ENCODE measurements around the gene PRM1. TPM values are rescaled to one million over a fixed set of nuclear protein-coding genes. Genes with fewer than 3 reads are reported as not detected.
A peak's percentile ranks its signal among the peaks of the same experiment; 100 is the strongest.
"Not testable (repeated sequence)": the region's sequence is repeated elsewhere in the genome, so short reads cannot be mapped to it uniquely, and the experiment has no call there.

PRM1 gene
- total and polyA plus RNA-seq, 11 donors = not detected

DNA sequence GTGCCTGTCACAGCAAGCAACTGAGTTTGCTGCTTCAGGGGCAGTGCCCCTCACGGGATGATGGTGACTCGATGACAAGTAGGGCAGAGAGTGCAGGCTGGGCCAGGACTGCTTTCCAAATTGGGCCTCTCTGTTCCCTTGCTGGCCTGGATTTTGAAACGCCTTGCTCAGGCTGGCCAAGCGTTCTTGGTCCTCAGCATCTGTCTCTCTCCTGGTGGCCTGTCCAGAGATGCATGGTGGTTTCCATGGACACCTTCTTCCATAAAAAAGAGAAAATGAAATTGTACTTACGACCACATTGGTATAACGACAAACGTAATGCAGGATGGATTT, 19.4 kb upstream of the PRM1 start:
- H3K4me1 ChIP-seq = peaks cover 0 to 23% (median 13%) of the 10 kb centered on the region in 12 donors
- intact Hi-C loops (cut with DNase I) = no loop called here
- H3K4me3 ChIP-seq = no peak overlapping the region
- no peak overlapping the region for H3K27ac ChIP-seq
- H3K27me3 ChIP-seq = no peaks in the 10 kb centered on the region
- no peak for ATAC-seq
- TF ChIP-seq, protein P1, sequence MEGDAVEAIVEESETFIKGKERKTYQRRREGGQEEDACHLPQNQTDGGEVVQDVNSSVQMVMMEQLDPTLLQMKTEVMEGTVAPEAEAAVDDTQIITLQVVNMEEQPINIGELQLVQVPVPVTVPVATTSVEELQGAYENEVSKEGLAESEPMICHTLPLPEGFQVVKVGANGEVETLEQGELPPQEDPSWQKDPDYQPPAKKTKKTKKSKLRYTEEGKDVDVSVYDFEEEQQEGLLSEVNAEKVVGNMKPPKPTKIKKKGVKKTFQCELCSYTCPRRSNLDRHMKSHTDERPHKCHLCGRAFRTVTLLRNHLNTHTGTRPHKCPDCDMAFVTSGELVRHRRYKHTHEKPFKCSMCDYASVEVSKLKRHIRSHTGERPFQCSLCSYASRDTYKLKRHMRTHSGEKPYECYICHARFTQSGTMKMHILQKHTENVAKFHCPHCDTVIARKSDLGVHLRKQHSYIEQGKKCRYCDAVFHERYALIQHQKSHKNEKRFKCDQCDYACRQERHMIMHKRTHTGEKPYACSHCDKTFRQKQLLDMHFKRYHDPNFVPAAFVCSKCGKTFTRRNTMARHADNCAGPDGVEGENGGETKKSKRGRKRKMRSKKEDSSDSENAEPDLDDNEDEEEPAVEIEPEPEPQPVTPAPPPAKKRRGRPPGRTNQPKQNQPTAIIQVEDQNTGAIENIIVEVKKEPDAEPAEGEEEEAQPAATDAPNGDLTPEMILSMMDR (IDR thresholded peaks at IDR 0.05) = no peak
- H3K36me3 ChIP-seq = no peaks in the 10 kb centered on the region
- 89 to 93% (median 91%) methylated on average over 7 of the region's 7 CpGs for WGBS, 4 donors
- peaks cover 0 to 4% (median 0%) of the 10 kb centered on the region in 12 donors for H3K9me3 ChIP-seq
- peak in 1 of 5 donors; percentile 23 for DNase-seq

DNA sequence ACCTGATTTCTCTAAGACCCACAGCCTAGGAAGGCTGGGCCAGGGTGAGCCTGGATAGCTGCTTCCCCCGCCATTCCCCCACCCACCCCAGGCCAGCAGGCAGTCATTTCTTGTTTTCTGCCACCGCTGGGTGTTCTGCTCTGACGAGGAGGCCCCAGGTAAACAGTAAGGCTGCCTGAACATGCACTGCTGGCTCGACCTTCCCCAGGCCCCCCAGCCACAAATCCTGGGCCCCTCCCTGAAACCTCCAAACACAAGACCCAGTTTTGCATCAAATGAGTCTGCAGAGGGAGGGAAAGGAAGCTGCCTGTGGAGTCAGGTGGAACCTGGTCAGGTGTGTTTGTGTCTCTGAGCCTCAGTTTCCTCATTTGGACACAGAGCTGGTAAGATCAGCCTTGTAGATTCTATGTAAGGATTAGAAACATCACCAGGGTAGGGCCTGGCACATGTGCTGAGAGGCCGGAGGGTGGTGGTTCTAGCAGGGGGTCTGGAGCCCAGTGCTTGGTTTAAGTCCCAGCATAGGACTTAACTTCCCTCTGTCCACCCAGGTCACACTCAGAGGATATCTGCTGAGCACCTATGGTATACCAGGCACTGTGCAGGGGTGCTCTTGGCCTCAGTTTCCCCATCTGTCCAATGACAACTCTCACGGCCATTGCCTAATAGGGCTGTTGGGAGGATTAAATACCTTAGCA, 18.9 kb upstream of the PRM1 start:
- WGBS, 4 donors = 77 to 91% (median 88%) methylated on average over 6 of the region's 6 CpGs
- DNase-seq = peak in 1 of 5 donors; percentile 4
- ATAC-seq = no peak
- no peaks in the 10 kb centered on the region for H3K36me3 ChIP-seq
- intact Hi-C loops (cut with DNase I) = loop anchor here in 4 of 10 donors (5.0 to 10.0 kb wide), 4 partner anchors 38 to 57 kb away; partner anchors contain the start of gene SOCS1 (in 1 of the 4)
- H3K9me3 ChIP-seq = peaks cover 0 to 4% (median 0%) of the 10 kb centered on the region in 12 donors
- H3K4me1 ChIP-seq = peaks cover 0 to 23% (median 13%) of the 10 kb centered on the region in 12 donors
- TF ChIP-seq, protein P1 (IDR thresholded peaks at IDR 0.05) = no peak
- TF ChIP-seq POLR2A (IDR thresholded peaks at IDR 0.05) = no peak
- H3K4me3 ChIP-seq = no peak overlapping the region
- no peaks in the 10 kb centered on the region for H3K27me3 ChIP-seq
- H3K27ac ChIP-seq = no peak overlapping the region

DNA sequence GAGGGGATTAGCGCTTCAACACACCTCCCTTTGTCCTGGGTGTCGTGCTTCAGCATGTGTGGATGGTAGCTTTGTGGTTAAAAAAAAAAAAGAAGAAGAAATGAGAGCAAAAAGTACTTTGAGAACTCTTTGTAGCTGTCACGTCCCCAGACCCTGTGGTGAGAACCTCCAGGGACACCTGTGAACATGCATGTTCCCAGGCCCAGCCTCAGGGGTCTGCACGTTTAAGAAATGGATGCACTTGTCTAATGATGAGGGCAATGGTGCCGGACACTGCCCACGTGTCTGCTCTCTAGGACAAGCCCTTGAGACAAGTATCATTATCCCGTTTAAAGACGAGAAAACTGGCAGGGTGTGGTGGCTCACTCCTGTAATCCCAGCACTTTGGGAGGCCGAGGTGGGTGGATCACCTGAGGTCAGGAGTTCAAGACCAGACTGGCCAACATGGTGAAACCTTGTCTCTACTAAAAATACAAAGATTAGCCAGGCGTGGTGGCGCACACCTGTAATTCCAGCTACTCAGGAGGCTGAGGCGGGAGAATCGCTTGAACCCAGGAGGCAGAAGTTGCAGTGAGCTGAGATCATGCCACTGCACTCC, 17.9 kb upstream of the PRM1 start:
- ATAC-seq, H3K27ac ChIP-seq, H3K4me3 ChIP-seq, H3K27me3 ChIP-seq, H3K9me3 ChIP-seq, H3K36me3 ChIP-seq: not testable (repeated sequence)
- peaks cover 0 to 23% (median 13%) of the 10 kb centered on the region in 12 donors for H3K4me1 ChIP-seq
- DNase-seq = peak in 1 of 5 donors; percentile 5
- WGBS, 4 donors = 82 to 89% (median 87%) methylated on average over 13 of the region's 13 CpGs
- intact Hi-C loops (cut with DNase I) = loop anchor here in 4 of 10 donors (5.0 to 10.0 kb wide), 4 partner anchors 37 to 58 kb away; partner anchors contain the start of gene SOCS1 (in 1 of the 4)

DNA sequence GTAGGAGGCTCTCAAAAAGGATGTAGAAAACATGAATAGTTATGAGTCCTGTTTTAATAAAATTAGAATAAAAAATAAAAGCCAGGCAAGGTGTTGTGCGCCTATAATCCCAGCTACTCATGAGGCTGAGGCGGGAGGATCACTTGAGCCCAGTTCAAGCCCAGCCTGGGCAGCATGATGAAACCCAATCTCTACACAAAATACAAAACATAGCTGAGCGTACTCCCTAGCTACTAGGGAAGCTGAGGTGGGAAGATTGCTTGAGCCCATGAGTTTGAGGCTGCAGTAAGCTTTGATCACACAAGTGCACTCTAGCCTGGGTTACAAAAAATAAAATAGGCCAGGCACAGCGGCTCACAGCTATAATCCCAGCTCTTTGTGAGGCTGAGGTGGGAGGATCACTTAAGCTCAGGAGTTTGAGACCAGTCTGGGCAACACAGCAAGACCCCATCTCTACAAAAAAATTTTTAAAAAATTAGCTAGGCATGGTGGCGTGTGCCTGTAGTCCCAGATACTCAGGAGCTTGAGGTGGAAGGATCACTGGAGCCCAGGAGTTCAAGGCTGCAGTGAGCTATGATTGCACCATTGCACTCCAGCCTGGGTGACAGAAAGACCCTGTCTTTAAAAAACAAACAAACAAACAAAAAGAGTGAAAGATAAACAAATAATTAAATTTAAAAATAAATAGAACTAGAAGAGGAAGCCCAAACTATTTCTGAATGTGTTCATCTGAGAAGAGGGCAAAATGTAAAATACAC, 17.2 kb upstream of the PRM1 start:
- Histone ChIP-seq H3K4me1 (peaks cover 0 to 23% (median 13%) of the 10 kb centered on the region in 12 donors), H3K4me3 (no peak overlapping the region), H3K27me3 (no peaks in the 10 kb centered on the region), H3K9me3 (no peaks in the 10 kb centered on the region), H3K27ac (peak overlapping the region in 9 of 12 donors; percentile 53 to 70 (median 58)), H3K36me3 (no peaks in the 10 kb centered on the region)
- TF ChIP-seq, protein P1 (IDR thresholded peaks at IDR 0.05) = no peak
- no peak for TF ChIP-seq POLR2A (IDR thresholded peaks at IDR 0.05)
- no peak for ATAC-seq
- DNase-seq = peak in 1 of 5 donors; percentile 9
- WGBS, 4 donors = 93 to 98% (median 95%) methylated on average over 5 of the region's 5 CpGs
- intact Hi-C loops (cut with DNase I) = loop anchor here in 4 of 10 donors (5.0 to 10.0 kb wide), 4 partner anchors 36 to 59 kb away; partner anchors contain the start of gene SOCS1 (in 1 of the 4)
